Neuronal stem cell (in vitro differentiated cells): ENCODE measurements around the gene LRRC75A.

Source experiments
- DNase-seq: peaks from one replicate; pipeline ENCODE4 v3.0.0-alpha.2; 2013; ENCODE audit warnings: low spot score
- H2AFZ ChIP-seq: one replicate; pipeline ENCODE4 v1.6.1; 2013; ENCODE audit warnings: mild to moderate bottlenecking, low read length, inconsistent platforms
- H2AK5ac ChIP-seq: 2 replicates; pipeline ENCODE4 v1.6.1; 2013; ENCODE audit warnings: low read depth, mild to moderate bottlenecking, inconsistent platforms, low read length, moderate library complexity, mixed read lengths
- H2BK120ac ChIP-seq: 2 replicates; pipeline ENCODE4 v1.6.1; 2013; ENCODE audit warnings: low read depth, mild to moderate bottlenecking, inconsistent platforms, low read length, moderate library complexity, mixed read lengths
- H2BK12ac ChIP-seq: one replicate; pipeline ENCODE4 v1.6.1; 2013; ENCODE audit warnings: low read length, inconsistent platforms
- H2BK15ac ChIP-seq: 2 replicates; pipeline ENCODE4 v1.6.1; 2013; ENCODE audit warnings: mild to moderate bottlenecking, low read length, inconsistent platforms, mixed read lengths
- H2BK5ac ChIP-seq: one replicate; pipeline ENCODE4 v1.6.1; 2013; ENCODE audit warnings: inconsistent platforms, mild to moderate bottlenecking, low read length, moderate library complexity
- H3K14ac ChIP-seq: one replicate; pipeline ENCODE4 v1.6.1; 2013; ENCODE audit warnings: low read length, inconsistent platforms
- H3K18ac ChIP-seq: 2 replicates; pipeline ENCODE4 v1.6.1; 2013; ENCODE audit warnings: low read length, inconsistent platforms
- H3K23ac ChIP-seq: 2 replicates; pipeline ENCODE4 v1.6.1; 2013; ENCODE audit warnings: low read depth, mild to moderate bottlenecking, mixed read lengths, low read length, inconsistent platforms; ENCODE audit not compliant: poor library complexity
- H3K27ac ChIP-seq: replicated peaks from 3 replicates; pipeline ENCODE4 v1.5.1; 2013; ENCODE audit warnings: low read length, inconsistent platforms
- H3K27me3 ChIP-seq, 3 experiments: 2 replicates each; pipeline ENCODE4 v1.6.1; 2013; ENCODE audit warnings: low read length in 3 of 3, mild to moderate bottlenecking in 2 of 3, inconsistent platforms in 1 of 3, low read depth in 1 of 3, mixed read lengths in 1 of 3, moderate library complexity in 1 of 3; ENCODE audit not compliant: control insufficient read depth in 3 of 3, insufficient read depth in 3 of 3
- H3K36me3 ChIP-seq, 2 donors: replicated peaks in 1 of 2; 2 replicates each; pipeline ENCODE4 v1.6.1; 2013; ENCODE audit warnings: low read length in 2 of 2; ENCODE audit not compliant: control insufficient read depth in 2 of 2, insufficient read depth in 2 of 2
- H3K4ac ChIP-seq: 2 replicates; pipeline ENCODE4 v1.6.1; 2013; ENCODE audit warnings: inconsistent platforms, mild to moderate bottlenecking, low read length, moderate library complexity
- H3K4me1 ChIP-seq, 2 donors: 1 replicate in 1 of 2; 2 replicates in 1 of 2; pipeline ENCODE4 v1.6.1; 2013; ENCODE audit warnings: low read length in 2 of 2, low read depth in 1 of 2; ENCODE audit not compliant: control insufficient read depth in 2 of 2, insufficient read depth in 1 of 2
- H3K4me2 ChIP-seq: one replicate; pipeline ENCODE4 v1.6.1; 2013; ENCODE audit warnings: mild to moderate bottlenecking, low read length, inconsistent platforms; ENCODE audit not compliant: insufficient read depth, poor library complexity, severe bottlenecking
- H3K4me3 ChIP-seq, 2 donors: 2 replicates each; pipeline ENCODE4 v1.5.1; 2013; ENCODE audit warnings: low read length in 2 of 2, mild to moderate bottlenecking in 2 of 2, inconsistent platforms in 1 of 2, moderate library complexity in 1 of 2
- H3K79me1 ChIP-seq: one replicate; pipeline ENCODE4 v1.6.1; 2013; ENCODE audit warnings: low read depth, mild to moderate bottlenecking, inconsistent platforms, low read length, moderate library complexity
- H3K9ac ChIP-seq: one replicate; pipeline ENCODE4 v1.6.1; 2013; ENCODE audit warnings: mild to moderate bottlenecking, low read depth, low read length, inconsistent platforms; ENCODE audit not compliant: poor library complexity
- H3K9me3 ChIP-seq, 2 donors: replicated peaks in 1 of 2; 2 replicates each; pipeline versions ENCODE3 to v1.6.1; 2013; ENCODE audit warnings: low read length in 2 of 2, mild to moderate bottlenecking in 2 of 2, inconsistent platforms in 1 of 2, low read depth in 1 of 2, mixed read lengths in 1 of 2, moderate library complexity in 1 of 2; ENCODE audit not compliant: control insufficient read depth in 2 of 2, insufficient read depth in 1 of 2
- H4K8ac ChIP-seq: one replicate; pipeline ENCODE4 v1.6.1; 2013; ENCODE audit warnings: low read depth, mild to moderate bottlenecking, inconsistent platforms, low read length, moderate library complexity
- H4K91ac ChIP-seq: one replicate; pipeline ENCODE4 v1.6.1; 2013; ENCODE audit warnings: low read length, low read depth, mild to moderate bottlenecking, inconsistent platforms; ENCODE audit not compliant: poor library complexity
- WGBS, 2 donors: extraction: QIAGEN DNeasy Blood & Tissue Kit; methylation state at CpG; one replicate each; pipeline ENCODE4 v1.1.7; 2013; ENCODE audit warnings: missing lambda C conversion rate in 2 of 2, mixed read lengths in 1 of 2; ENCODE audit not compliant: insufficient read length in 2 of 2, insufficient replicate concordance in 1 of 2; ENCODE audit errors: extremely low coverage in 2 of 2; 5-methylcytosine and 5-hydroxymethylcytosine counted together

LRRC75A gene

DNA sequence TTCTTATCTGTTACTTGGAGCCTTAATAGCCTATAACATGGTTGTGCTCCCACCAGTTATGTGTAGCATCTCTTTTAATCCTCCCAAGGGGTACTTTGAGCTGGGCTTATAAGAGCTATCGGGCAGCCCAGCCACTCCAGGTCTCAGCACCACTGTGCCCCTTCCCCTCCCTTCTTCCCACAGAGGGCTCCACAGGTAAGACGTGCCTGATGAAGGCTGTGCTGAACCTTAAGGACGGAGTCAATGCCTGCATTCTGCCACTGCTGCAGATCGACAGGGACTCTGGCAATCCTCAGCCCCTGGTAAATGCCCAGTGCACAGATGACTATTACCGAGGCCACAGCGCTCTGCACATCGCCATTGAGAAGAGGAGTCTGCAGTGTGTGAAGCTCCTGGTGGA lies 69.6 kb downstream of the LRRC75A start:
- no peak for DNase-seq
- peaks cover 0 to 3% (median 0%) of the 10 kb centered on the region in 3 experiments for H3K27me3 ChIP-seq
- no peak overlapping the region for H2BK5ac ChIP-seq
- H2AFZ ChIP-seq, result no peak overlapping the region
- H3K4me3 ChIP-seq, result no peak overlapping the region
- H3K4me2 ChIP-seq, result no peak overlapping the region
- no CpG with 5 or more reads among the region's 7 CpGs for WGBS, 2 donors
- no peak overlapping the region for H3K18ac ChIP-seq
- no peak overlapping the region for H4K91ac ChIP-seq
- H4K8ac ChIP-seq, result no peak overlapping the region
- no peak overlapping the region for H3K23ac ChIP-seq
- H3K4ac ChIP-seq, result no peak overlapping the region
- no peak overlapping the region for H2BK120ac ChIP-seq
- H3K9ac ChIP-seq, result no peak overlapping the region
- H2BK12ac ChIP-seq, result no peak overlapping the region
- peaks cover 6 to 11% of the 10 kb centered on the region in 2 donors for H3K4me1 ChIP-seq
- no peaks in the 10 kb centered on the region for H3K9me3 ChIP-seq
- H2AK5ac ChIP-seq, result no peak overlapping the region
- no peaks in the 10 kb centered on the region for H3K36me3 ChIP-seq
- H3K27ac ChIP-seq, result no peak overlapping the region
- H3K79me1 ChIP-seq, result no peaks in the 10 kb centered on the region
- H2BK15ac ChIP-seq, result no peak overlapping the region
- peak overlapping the region; percentile 3 for H3K14ac ChIP-seq

DNA sequence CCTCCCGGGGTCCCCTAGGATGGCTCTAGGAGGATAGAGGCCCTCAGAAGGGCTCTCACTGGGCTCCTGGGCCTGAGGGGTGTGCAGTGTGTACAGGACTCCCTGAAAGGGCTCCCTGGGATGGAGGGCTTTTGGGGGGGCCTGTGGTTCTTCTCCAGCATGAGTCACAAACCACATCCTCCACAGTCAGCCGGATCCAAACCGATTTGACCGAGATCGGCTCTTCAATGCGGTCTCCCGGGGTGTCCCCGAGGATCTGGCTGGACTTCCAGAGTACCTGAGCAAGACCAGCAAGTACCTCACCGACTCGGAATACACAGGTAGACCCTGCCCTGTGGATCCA lies 72.1 kb downstream of the LRRC75A start:
- no peak for DNase-seq
- Histone ChIP-seq H2AK5ac (peak overlapping the region; percentile 64), H3K9ac (peak overlapping the region; percentile 13), H3K9me3 (no peaks in the 10 kb centered on the region), H3K27me3 (peaks cover 0 to 13% (median 0%) of the 10 kb centered on the region in 3 experiments), H2BK5ac (no peak overlapping the region), H3K18ac (peak overlapping the region; percentile 68), H2BK12ac (no peak overlapping the region), H4K91ac (no peak overlapping the region), H3K14ac (no peak overlapping the region), H3K23ac (peak overlapping the region; percentile 28), H2AFZ (peak overlapping the region; percentile 36), H3K27ac (no peak overlapping the region), H3K79me1 (no peaks in the 10 kb centered on the region), H3K4me1 (peaks cover 8 to 13% of the 10 kb centered on the region in 2 donors), H3K36me3 (no peaks in the 10 kb centered on the region), H2BK120ac (no peak overlapping the region), H4K8ac (no peak overlapping the region), H3K4me2 (no peak overlapping the region), H3K4ac (no peak overlapping the region), H3K4me3 (no peak overlapping the region), H2BK15ac (no peak overlapping the region)
- no CpG with 5 or more reads among the region's 10 CpGs for WGBS, 2 donors

DNA sequence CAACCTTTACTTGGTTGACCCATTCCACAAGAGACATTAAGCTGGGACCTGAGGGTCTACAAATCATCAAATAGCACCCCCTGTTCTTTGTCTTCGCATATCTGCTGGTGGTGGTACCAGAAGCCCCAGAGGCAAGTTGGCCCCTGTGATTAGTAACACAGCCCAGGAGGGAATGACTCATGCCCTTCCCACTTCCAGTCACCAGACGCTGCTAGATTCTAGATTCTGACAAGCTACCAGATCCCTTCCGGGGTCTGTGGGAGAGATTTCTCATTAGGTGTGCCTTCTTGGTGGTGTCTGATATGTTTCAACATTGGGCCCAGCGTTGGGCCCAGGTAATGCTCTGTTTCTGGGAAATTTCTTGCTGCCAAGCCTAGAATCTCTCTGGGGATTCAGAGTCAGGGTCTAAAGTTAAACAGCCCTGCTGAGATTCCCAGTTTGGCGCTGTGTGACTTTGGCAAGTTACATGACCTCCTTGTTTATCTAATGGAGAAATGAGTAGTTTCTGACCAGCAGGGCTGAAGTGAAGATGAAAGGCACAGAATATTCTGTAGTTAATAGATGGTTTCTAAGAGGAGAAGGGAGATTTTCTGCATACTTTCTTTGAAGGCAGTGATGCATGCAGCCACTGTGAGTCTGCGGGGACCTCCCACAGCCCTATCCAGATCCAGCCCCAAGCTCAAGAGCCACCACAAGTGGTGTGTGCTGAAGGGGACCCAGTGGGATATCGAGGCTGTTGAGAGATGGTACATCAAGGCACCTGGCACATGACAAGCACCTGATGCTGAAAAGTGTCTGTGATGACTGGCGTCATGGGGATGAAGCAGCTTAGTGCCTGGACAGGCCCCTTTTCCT lies 72.7 kb downstream of the LRRC75A start:
- H3K79me1 ChIP-seq, result no peaks in the 10 kb centered on the region
- H3K4me2 ChIP-seq, result no peak overlapping the region
- peaks cover 8 to 13% of the 10 kb centered on the region in 2 donors for H3K4me1 ChIP-seq
- no peak for DNase-seq
- no peak overlapping the region for H3K4ac ChIP-seq
- no peaks in the 10 kb centered on the region for H3K36me3 ChIP-seq
- no peak overlapping the region for H2BK15ac ChIP-seq
- peaks cover 0 to 15% (median 0%) of the 10 kb centered on the region in 3 experiments for H3K27me3 ChIP-seq
- H2BK120ac ChIP-seq, result no peak overlapping the region
- no peaks in the 10 kb centered on the region for H3K9me3 ChIP-seq
- H3K23ac ChIP-seq, result no peak overlapping the region
- H3K27ac ChIP-seq, result no peak overlapping the region
- H2AK5ac ChIP-seq, result peak overlapping the region; percentile 64
- no peak overlapping the region for H2BK12ac ChIP-seq
- no peak overlapping the region for H3K9ac ChIP-seq
- H2BK5ac ChIP-seq, result no peak overlapping the region
- no peak overlapping the region for H4K91ac ChIP-seq
- H4K8ac ChIP-seq, result no peak overlapping the region
- no CpG with 5 or more reads among the region's 8 CpGs for WGBS, 2 donors
- no peak overlapping the region for H3K4me3 ChIP-seq
- no peak overlapping the region for H3K14ac ChIP-seq
- H2AFZ ChIP-seq, result peak overlapping the region; percentile 36
- peak overlapping the region; percentile 68 for H3K18ac ChIP-seq

DNA sequence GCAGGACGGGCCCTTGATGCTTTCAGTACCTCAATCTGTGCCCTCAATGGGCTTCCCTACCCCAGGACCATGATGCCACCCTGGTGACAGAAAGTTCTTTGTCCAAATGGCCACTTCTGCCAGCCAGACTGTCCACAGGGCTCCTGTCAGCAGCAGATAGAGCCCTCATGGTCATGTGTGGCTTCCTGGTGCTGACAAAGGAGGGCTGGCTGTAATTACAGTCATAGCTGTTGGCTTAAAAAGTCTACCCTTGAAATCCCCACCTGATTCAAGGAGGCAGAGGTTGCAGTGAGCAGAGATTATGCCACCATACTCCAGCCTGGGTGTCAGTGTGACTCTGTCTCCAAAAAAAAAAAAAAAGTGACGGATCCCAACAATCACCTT lies 73.3 kb downstream of the LRRC75A start:
- Histone ChIP-seq H2AK5ac (no peak overlapping the region), H3K14ac (no peak overlapping the region), H3K18ac (no peak overlapping the region), H2BK12ac (no peak overlapping the region), H3K4ac (no peak overlapping the region), H3K4me2 (no peak overlapping the region), H2AFZ (peak overlapping the region; percentile 32), H4K91ac (no peak overlapping the region), H2BK5ac (no peak overlapping the region), H3K9ac (no peak overlapping the region), H4K8ac (no peak overlapping the region), H3K4me1 (peaks cover 8 to 13% of the 10 kb centered on the region in 2 donors), H3K23ac (no peak overlapping the region), H3K9me3 (no peaks in the 10 kb centered on the region), H2BK15ac (no peak overlapping the region), H2BK120ac (no peak overlapping the region), H3K36me3 (no peaks in the 10 kb centered on the region), H3K27me3 (peaks cover 0 to 15% (median 0%) of the 10 kb centered on the region in 3 experiments), H3K4me3 (no peak overlapping the region), H3K79me1 (no peaks in the 10 kb centered on the region), H3K27ac (no peak overlapping the region)
- DNase-seq, result no peak
- WGBS, 2 donors, result no CpG with 5 or more reads among the region's 2 CpGs
